ENCODE results near the gene ATP1A4.
A peak's percentile ranks its signal among the peaks of the same experiment; 100 is the strongest.

The ATP1A4 gene

GRCh38 chr1:160206421-160207117 lies 55.2 kb downstream of the ATP1A4 start:
- peak; percentile 94 for DNase-seq (ENCODE audit: low spot score)

GRCh38 chr1:160207118-160207650 lies 55.8 kb downstream of the ATP1A4 start:
- no peak for DNase-seq (ENCODE audit: low spot score)

GRCh38 chr1:160207771-160208556 lies 56.6 kb downstream of the ATP1A4 start:
- DNase-seq (ENCODE audit: low spot score): no peak

- DNase-seq (ENCODE audit: low spot score): no peak
These were observed 57.3 kb downstream of the ATP1A4 start for GRCh38 chr1:160208557-160209320.

GRCh38 chr1:160209321-160210046 lies 58.1 kb downstream of the ATP1A4 start:
- no peak for DNase-seq (ENCODE audit: low spot score)

- no peak for DNase-seq (ENCODE audit: low spot score)
These were observed 59.2 kb downstream of the ATP1A4 start for GRCh38 chr1:160210561-160210960.

GRCh38 chr1:160211046-160211790 lies 59.8 kb downstream of the ATP1A4 start:
- no peak for DNase-seq (ENCODE audit: low spot score)

GRCh38 chr1:160214481-160215140 lies 63.2 kb downstream of the ATP1A4 start:
- DNase-seq (ENCODE audit: low spot score): no peak

GRCh38 chr1:160216301-160216700 lies 64.9 kb downstream of the ATP1A4 start:
- no peak for DNase-seq (ENCODE audit: low spot score)

GRCh38 chr1:160217481-160218051 lies 66.2 kb downstream of the ATP1A4 start:
- DNase-seq (ENCODE audit: low spot score): peak; percentile 36

- DNase-seq (ENCODE audit: low spot score): peak; percentile 75
These were observed 67.9 kb downstream of the ATP1A4 start for GRCh38 chr1:160219062-160219929.

GRCh38 chr1:160220301-160220700 lies 68.9 kb downstream of the ATP1A4 start:
- no peak for DNase-seq (ENCODE audit: low spot score)

- DNase-seq (ENCODE audit: low spot score): peak; percentile 42
These were observed 69.7 kb downstream of the ATP1A4 start for GRCh38 chr1:160221089-160221488.

- DNase-seq (ENCODE audit: low spot score): no peak
These were observed 71.1 kb downstream of the ATP1A4 start for GRCh38 chr1:160222546-160222945.

- DNase-seq (ENCODE audit: low spot score): no peak
These were observed 73.2 kb downstream of the ATP1A4 start for GRCh38 chr1:160224606-160225005.

- DNase-seq (ENCODE audit: low spot score): no peak
These were observed 73.9 kb downstream of the ATP1A4 start for GRCh38 chr1:160225345-160225744.

- no peak for DNase-seq (ENCODE audit: low spot score)
These were observed 75.2 kb downstream of the ATP1A4 start for GRCh38 chr1:160226623-160227022.

GRCh38 chr1:160227034-160227433 lies 75.6 kb downstream of the ATP1A4 start:
- no peak for DNase-seq (ENCODE audit: low spot score)

- no peak for DNase-seq (ENCODE audit: low spot score)
These were observed 76.2 kb downstream of the ATP1A4 start for GRCh38 chr1:160227561-160227960.
